Measurements from ENCODE around the gene EMD.
"Not testable (repeated sequence)": the region's sequence is repeated elsewhere in the genome, so short reads cannot be mapped to it uniquely, and the experiment has no call there.

DNA sequence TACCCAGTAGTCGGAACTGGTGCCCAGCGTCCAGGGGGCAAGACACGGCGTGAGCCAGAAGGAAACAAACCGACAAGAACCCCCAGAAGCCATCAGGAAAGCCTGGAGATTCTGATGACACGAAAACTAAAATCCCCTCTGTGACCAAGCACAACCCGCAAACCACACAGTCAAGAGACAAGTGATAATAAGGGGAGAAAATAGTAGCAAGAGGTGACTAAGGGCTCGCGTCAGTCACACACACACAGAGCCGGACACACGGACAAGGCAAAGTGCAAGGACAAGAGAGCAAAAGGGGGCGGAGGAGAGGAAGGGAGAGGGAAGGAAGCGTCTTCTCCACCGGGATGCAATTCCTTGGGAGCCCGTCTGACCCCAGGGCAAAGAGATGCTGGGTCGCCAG is 9.6 kb downstream of the EMD start:
- TF ChIP-seq, protein P1, sequence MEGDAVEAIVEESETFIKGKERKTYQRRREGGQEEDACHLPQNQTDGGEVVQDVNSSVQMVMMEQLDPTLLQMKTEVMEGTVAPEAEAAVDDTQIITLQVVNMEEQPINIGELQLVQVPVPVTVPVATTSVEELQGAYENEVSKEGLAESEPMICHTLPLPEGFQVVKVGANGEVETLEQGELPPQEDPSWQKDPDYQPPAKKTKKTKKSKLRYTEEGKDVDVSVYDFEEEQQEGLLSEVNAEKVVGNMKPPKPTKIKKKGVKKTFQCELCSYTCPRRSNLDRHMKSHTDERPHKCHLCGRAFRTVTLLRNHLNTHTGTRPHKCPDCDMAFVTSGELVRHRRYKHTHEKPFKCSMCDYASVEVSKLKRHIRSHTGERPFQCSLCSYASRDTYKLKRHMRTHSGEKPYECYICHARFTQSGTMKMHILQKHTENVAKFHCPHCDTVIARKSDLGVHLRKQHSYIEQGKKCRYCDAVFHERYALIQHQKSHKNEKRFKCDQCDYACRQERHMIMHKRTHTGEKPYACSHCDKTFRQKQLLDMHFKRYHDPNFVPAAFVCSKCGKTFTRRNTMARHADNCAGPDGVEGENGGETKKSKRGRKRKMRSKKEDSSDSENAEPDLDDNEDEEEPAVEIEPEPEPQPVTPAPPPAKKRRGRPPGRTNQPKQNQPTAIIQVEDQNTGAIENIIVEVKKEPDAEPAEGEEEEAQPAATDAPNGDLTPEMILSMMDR (IDR thresholded peaks at IDR 0.05): not testable (repeated sequence)
- TF ChIP-seq POLR2A, POLR2AphosphoS5, EP300 (IDR thresholded peaks at IDR 0.05): not testable (repeated sequence)
